ENCODE results near the gene WWOX. TPM values are rescaled to one million over a fixed set of nuclear protein-coding genes. Genes with fewer than 3 reads are reported as not detected.

Gene WWOX
- total RNA-seq, 1 experiment from 2014 or later: 15.6 TPM

- Histone ChIP-seq H4K91ac (ENCODE audit: insufficient read length, low read depth, low read length) (no peak overlapping the region), H3K79me1 (ENCODE audit: insufficient read depth, low read depth, low read length, poor library complexity, severe bottlenecking) (no peaks in the 10 kb centered on the region), H3K9me3 (ENCODE audit: control insufficient read depth, low read depth, low read length) (no peaks in the 10 kb centered on the region), H4K5ac (ENCODE audit: insufficient read length, low read depth, low read length) (no peak overlapping the region), H2BK12ac (ENCODE audit: insufficient read length, low read depth, low read length) (no peak overlapping the region), H3K4me1 (ENCODE audit: insufficient read depth, low read length) (no peaks in the 10 kb centered on the region), H3K56ac (ENCODE audit: insufficient read length, low read depth, low read length) (no peak overlapping the region), H3K23ac (ENCODE audit: insufficient read length, low read depth, low read length) (no peak overlapping the region), H3K9ac (ENCODE audit: extremely low read depth, insufficient read length, low read length) (no peak overlapping the region), H3K4me2 (ENCODE audit: insufficient read depth, insufficient read length, low read length) (no peak overlapping the region), H2BK5ac (ENCODE audit: insufficient read length, low read length) (no peak overlapping the region), H2BK15ac (ENCODE audit: low read depth, low read length) (no peak overlapping the region), H2AK5ac (ENCODE audit: insufficient read length, low read length) (no peak overlapping the region), H3K27ac (ENCODE audit: insufficient read length, low read depth, low read length) (no peak overlapping the region), H3K4ac (ENCODE audit: low read depth, low read length) (no peak overlapping the region), H4K20me1 (ENCODE audit: control insufficient read depth, insufficient read depth, insufficient read length) (no peaks in the 10 kb centered on the region), H4K8ac (replicated peaks; ENCODE audit: insufficient read length, low read depth, low read length) (no peak overlapping the region), H2AFZ (ENCODE audit: low read length) (no peak overlapping the region), H2BK120ac (ENCODE audit: low read depth, low read length, poor library complexity, severe bottlenecking) (no peak overlapping the region), H3K14ac (ENCODE audit: insufficient read depth, low read length) (no peak overlapping the region), H3T11ph (ENCODE audit: low read length) (no peak overlapping the region), H2BK20ac (ENCODE audit: low read depth, low read length, poor library complexity, severe bottlenecking) (no peak overlapping the region), H3K23me2 (ENCODE audit: insufficient read length, low read depth, low read length, poor library complexity, severe bottlenecking) (no peaks in the 10 kb centered on the region), H3K27me3 (ENCODE audit: insufficient read depth, low read length) (no peaks in the 10 kb centered on the region), H3K79me2 (ENCODE audit: insufficient read depth, low read length) (no peaks in the 10 kb centered on the region), H3K18ac (ENCODE audit: insufficient read length, low read depth, low read length) (no peak overlapping the region)
- no CpG with 5 or more reads among the region's 4 CpGs for WGBS (ENCODE audit: extremely low coverage, insufficient read length, low lambda C conversion rate)
- no peaks in the 10 kb centered on the region for H3K27me3 Mint-ChIP-seq (ENCODE audit: low read depth)
- no peak for TF ChIP-seq CTCF (conservative IDR thresholded peaks at IDR 0.05)
- peaks cover 2% of the 10 kb centered on the region in 2 experiments; a peak in 3 of 4 replicates for H3K4me1 Mint-ChIP-seq
- no peak overlapping the region for H3K4me3 Mint-ChIP-seq
- H3K9me3 Mint-ChIP-seq: no peaks in the 10 kb centered on the region
- H3K27ac Mint-ChIP-seq: no peak overlapping the region
- no peaks in the 10 kb centered on the region for H3K36me3 Mint-ChIP-seq (ENCODE audit: insufficient read depth in 1 of 3, low read depth in 3 of 3)
- no peak for DNase-seq
Observed at GRCh38 chr16:78438219-78438618, 338.8 kb downstream of the WWOX start.
